Urothelium cell line (cell line): ENCODE results near the gene RALGAPB.
"Not testable (repeated sequence)": the region's sequence is repeated elsewhere in the genome, so short reads cannot be mapped to it uniquely, and the experiment has no call there.

Experiments
- DNase-seq: peaks from one replicate; pipeline ENCODE4 v3.0.0; 2011; ENCODE audit warnings: low spot score, mixed read lengths
- FAIRE-seq: peaks from 2 replicates; lab custom pipeline; 2011; peaks lifted over from hg19 to GRCh38; lab: Jason Lieb, UNC

The RALGAPB gene

DNA sequence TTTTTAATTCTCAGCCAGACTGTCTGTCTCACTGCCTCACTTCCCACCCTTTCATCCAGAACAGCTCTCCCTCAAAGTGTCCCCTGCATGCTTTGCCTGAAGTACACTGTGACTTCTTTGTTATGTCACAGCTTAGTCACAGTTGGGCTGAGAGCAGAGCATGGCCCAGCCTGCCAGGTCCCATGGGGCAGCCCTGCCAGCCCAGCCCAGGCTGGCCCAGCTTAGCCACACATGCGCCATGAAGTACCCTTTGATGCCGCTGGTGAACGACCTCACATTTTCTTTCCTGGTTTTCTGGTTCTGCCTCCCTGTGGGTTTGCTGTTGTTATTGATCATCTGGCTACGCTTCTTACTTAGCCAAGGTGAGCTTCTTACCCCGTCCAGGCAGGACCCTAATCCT is 108.4 kb downstream of the RALGAPB start, which contains the start of gene ADIG:
Gene ADIG, plus strand, starts transcription at position 185 of the 400 bp plus-strand sequence. Its CDS starts 54 bp downstream, at position 239.
- FAIRE-seq (no peak), DNase-seq (no peak)

DNA sequence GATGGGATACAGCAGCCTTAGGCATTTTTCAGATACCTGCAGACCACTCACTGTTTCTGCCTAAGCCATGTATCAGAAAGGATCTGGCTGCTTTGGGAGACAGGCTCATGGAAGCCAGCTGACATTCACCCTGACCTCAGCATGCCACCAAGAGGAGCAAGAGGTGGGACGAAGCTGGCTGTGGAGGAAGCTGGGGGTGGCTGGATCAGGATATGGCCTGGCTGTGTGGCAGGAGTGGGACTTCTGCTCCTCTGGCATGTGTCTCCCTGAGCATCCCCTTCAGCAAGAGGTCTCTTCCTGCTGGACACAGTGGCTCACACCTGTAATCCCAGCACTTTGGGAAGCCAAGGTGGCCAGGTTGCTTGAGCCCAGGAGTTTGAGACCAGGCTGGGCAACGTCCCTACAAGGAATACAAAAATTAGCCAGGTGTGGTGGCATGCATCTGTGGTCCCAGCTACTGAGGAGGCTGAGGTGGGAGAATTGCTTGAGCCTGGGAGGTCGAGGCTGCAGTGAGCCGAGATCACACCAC is 109.3 kb downstream of the RALGAPB start:
- FAIRE-seq (no peak), DNase-seq (no peak)

DNA sequence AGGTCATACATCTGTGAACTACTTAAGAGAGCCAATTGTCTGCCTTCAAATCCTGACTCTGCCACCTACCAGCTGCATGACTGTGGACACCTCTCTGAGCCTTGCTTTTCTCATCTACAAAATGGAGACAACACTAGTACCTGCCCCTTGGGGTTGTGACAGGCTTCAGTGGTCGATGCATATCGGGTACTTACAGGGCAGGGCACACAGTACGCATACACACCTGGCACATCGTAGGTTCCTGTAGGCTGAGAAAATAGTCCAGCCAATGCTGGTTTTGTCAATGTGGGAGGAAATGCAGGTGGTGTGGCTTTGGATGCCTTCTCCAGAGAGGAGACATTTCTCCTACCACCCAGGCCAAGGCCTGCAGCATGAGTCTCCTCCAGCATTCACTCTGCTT is 110.7 kb downstream of the RALGAPB start:
- FAIRE-seq (no peak), DNase-seq (no peak)

GRCh38 chr20:38584099-38584763 is 111.6 kb downstream of the RALGAPB start:
- DNase-seq (no peak), FAIRE-seq (no peak)

- DNase-seq (no peak), FAIRE-seq (no peak)
Observed at GRCh38 chr20:38585404-38586180, 112.9 kb downstream of the RALGAPB start.

GRCh38 chr20:38586181-38586525 is 113.5 kb downstream of the RALGAPB start:
- FAIRE-seq (no peak), DNase-seq (no peak)

- DNase-seq (no peak), FAIRE-seq (no peak)
Observed at GRCh38 chr20:38588303-38588702, 115.7 kb downstream of the RALGAPB start.

DNA sequence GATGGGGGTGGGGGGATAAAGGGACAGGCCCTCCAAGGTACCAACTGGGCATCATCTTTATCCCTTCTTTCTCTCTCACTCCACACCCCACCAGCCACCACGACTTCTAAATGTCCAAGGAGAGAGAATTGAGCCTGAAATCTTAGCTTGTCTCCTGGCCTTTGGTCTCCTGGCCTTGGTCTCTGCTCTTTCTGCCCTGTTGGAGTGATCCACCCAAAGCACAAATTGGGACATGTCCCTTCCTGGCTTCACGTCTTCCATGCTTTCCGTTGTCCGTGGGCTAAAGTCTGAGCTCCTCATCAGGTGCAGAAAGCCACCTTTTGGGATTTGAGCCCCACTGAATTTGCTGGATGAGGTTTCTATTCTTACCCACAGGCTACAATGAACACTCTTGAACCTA is 116.7 kb downstream of the RALGAPB start:
- FAIRE-seq (no peak), DNase-seq (no peak)

GRCh38 chr20:38589967-38590675 is 117.5 kb downstream of the RALGAPB start:
- DNase-seq: no peak
- peak; percentile 91 for FAIRE-seq

GRCh38 chr20:38590676-38591473 is 118.2 kb downstream of the RALGAPB start:
- no peak for DNase-seq
- no peak for FAIRE-seq

GRCh38 chr20:38591474-38592410 is 119.1 kb downstream of the RALGAPB start:
- no peak for FAIRE-seq

DNA sequence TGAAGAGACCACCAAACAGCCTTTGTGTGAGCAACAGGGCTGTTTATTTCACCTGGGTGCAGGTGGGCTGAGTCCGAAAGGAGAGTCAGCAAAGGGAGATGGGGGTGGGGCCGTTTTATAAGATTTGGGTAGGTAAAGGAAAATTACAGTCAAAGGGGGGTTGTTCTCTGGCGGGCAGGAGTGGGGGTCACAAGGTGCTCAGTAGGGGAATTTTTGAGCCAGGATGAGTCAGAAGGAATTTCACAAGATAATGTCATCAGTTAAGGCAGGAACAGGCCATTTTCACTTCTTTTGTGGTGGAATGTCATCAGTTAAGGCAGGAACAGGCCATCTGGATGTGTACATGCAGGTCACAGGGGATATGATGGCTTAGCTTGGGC is 119.8 kb downstream of the RALGAPB start:
- not testable (repeated sequence) for DNase-seq, FAIRE-seq

More at GRCh38 chr20:38591474-38592410, 119.1 kb downstream of the RALGAPB start:
- no peak for DNase-seq

- FAIRE-seq, DNase-seq: not testable (repeated sequence)
Observed at GRCh38 chr20:38594281-38594680, 121.6 kb downstream of the RALGAPB start.

- not testable (repeated sequence) for FAIRE-seq, DNase-seq
Observed at GRCh38 chr20:38595886-38596285, 123.2 kb downstream of the RALGAPB start.

DNA sequence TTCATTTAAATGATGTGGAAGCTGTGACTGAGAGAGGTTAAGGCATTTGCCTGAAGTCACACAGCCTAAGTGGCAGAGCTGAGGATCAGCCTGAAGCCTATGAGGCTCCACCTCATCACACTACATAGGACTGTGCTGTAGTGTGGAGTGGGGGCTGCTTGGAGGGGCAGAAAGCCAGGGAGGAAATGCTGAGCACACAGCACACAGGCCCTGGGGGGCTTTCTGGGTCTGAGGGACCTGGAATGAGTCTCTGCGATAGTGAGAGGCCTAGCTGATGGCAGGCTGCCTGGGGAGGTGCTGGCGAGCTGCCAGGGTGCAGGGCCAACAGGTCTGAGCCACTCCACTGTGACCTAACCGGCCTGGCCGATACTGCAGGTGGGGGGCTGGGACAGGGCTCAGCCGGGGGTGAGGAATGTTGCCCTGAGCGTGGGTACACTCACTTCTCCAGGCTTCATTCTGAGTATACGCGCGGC is 126.8 kb downstream of the RALGAPB start:
- DNase-seq: no peak

DNA sequence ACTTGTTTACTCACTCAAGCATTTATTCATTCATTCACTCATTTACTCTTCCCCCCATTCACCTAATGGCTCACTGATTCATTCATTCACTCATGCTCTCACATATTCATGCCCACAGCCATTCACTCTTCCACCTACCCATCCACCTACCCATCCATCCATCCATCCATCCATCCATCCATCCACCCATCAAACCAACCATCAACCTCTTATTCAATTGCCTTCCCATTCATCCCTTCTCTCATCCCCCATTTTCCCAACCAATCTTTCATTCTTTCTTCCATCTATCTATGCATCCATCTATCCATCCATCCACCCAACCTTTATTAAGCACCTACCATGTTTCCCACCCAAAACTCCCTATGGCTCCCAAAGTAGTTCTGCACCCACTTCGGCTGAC is 127.4 kb downstream of the RALGAPB start:
- FAIRE-seq: peak; percentile 58

More for the DNA sequence above, 126.8 kb downstream of the RALGAPB start:
- FAIRE-seq: no peak

DNA sequence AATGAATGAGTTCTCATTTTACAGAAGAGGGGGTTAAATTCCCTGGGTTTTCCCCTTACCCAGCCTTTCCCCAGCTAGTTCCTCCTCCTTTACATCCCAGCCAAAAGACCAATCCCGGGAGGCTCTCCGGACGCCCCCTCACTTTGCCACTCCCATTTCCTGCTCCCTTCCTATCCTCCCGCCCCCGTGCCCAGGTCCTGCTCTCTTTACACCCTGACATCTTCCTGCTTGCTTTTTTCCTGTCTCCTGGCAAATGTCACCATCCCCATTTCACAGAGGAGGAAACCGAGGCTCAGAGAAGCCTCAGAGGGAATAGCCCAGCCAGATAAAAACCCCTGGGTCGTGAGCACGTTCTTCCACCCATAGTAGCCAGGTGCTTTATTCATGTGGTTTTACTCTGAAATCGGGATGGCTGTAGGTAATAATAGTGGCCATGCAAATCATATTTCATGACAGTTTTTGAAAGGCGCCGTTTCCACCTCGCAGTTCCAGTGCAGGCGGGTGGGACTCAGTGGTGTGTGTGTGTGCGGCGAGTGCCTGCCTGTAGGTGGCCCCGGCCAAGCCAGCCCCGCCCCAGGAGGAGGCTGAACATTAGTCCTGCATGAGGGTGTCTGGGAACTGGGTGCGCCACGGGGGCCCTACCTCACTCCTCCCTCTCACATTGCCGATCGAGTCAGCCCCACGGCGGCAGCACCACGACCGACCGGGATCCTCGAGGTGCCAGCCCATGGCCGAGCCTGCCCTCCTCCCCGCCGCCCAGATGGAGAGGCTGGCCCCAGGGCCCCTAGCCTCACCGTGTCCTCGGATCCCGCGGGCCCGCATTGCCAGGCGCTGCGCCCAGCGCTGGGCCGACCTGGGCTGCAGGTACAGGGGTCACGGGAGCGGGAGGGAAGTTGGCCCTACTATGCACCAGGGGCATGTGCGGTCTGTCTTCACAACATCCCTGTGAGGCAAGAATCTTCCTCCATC is 128.9 kb downstream of the RALGAPB start, which contains the start of gene ARHGAP40:
Gene ARHGAP40, plus strand, starts transcription at position 594 of the 969 bp plus-strand sequence.
- FAIRE-seq (no peak), DNase-seq (no peak)

More for the DNA sequence above, 127.4 kb downstream of the RALGAPB start:
- no peak for DNase-seq

DNA sequence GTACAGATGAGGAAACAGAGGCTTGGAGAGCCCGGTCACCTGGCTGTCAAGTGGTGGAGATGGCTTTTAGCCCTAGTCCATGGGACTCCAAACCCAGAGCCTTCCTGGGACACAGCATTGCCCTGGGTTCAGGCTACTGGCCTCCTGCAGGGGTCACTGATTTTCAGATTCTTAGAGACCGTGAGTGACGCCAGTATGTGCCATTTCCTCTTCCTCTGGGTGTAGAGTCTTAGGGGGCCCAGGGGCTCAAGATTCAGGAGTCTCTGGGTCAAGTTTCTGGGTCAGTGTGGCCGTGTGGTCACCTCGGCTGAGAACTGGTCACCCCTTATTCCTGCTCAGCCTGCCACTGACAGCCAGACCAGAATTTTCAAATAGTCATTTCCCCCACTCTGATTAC is 129.5 kb downstream of the RALGAPB start:
- no peak for DNase-seq

More for the DNA sequence above, 129.5 kb downstream of the RALGAPB start:
- no peak for FAIRE-seq
